Ascending aorta (tissue), 2 donors: ENCODE results near the gene TIGD1. TPM values are rescaled to one million over a fixed set of nuclear protein-coding genes. Genes with fewer than 3 reads are reported as not detected.

Experiments
- DNase-seq, 2 donors: peaks; one replicate each; pipeline ENCODE4 v3.0.0-alpha.2; 2019; ENCODE audit warnings: low spot score in 2 of 2
- H3K27ac ChIP-seq, 2 donors: fragments of 200-600 bp; sonication (generic); one replicate each; pipeline ENCODE4 v1.5.1; 2016 to 2017; ENCODE audit warnings: mild to moderate bottlenecking in 1 of 2
- H3K27me3 ChIP-seq: fragments of 200-600 bp; sonication (generic); one replicate; pipeline ENCODE4 v1.5.1; 2017
- H3K36me3 ChIP-seq, 2 donors: fragments of 200-600 bp; sonication (generic); one replicate each; pipeline ENCODE4 v1.5.1; 2016
- H3K4me1 ChIP-seq, 2 donors: fragments of 200-600 bp; sonication (generic); one replicate each; pipeline ENCODE4 v1.5.1; 2016 to 2017; ENCODE audit warnings: mild to moderate bottlenecking in 1 of 2
- H3K4me3 ChIP-seq, 2 donors: fragments of 200-600 bp; sonication (generic); one replicate each; pipeline ENCODE4 v1.5.1; 2016 to 2017; ENCODE audit warnings: mild to moderate bottlenecking in 1 of 2
- H3K9me3 ChIP-seq, 2 donors: fragments of 200-600 bp; sonication (generic); one replicate each; pipeline ENCODE4 v1.5.1; 2016
- CTCF ChIP-seq, 3 experiments: fragments of 200-600 bp in 2 of 3; fragments of 450-650 bp in 1 of 3; sonication (generic) in 2 of 3; IDR thresholded peaks; one replicate each; pipeline ENCODE4 v1.5.1; 2016 to 2019; ENCODE audit warnings: antibody characterized with exemption in 3 of 3, mild to moderate bottlenecking in 1 of 3, moderate library complexity in 1 of 3
- intact Hi-C: fragments of 100-400 bp; cut with DNase I; formaldehyde crosslinking; loops from one replicate; pipeline ENCODE4 v1.15.1; 2023
- total RNA-seq: library from RNA; depleted of rRNA; stranded (reverse); fragments of >200 nt; gene quantifications from one replicate; pipeline ENCODE4 v1.1.0, GENCODE V29; 2016

Gene TIGD1
- total RNA-seq, 1 donor from 2014 or later: 0.53 TPM

DNA sequence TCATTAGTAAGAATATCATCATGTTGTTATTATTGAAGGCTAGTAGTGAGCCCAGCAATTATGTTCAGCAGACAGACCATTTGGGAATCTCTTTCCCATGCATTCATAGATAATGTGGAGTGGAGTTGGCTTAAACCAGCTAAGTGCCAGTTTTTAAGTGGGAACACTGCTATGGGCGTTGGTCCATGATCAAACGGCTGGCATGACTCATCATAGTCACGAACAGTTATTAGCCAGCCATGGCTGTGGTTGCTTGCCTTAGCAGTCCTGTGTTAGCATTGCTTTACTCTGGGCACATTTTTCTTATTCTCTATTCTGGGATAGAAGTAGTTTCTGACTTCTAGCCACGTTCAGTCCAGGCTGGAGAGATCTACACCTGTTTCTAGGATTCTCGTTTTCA is 17.8 kb upstream of the TIGD1 start:
- DNase-seq: no peak
- no peak for TF ChIP-seq CTCF (IDR thresholded peaks at IDR 0.05)
- H3K4me3 ChIP-seq: no peak overlapping the region
- no peak overlapping the region for H3K27ac ChIP-seq
- no peaks in the 10 kb centered on the region for H3K27me3 ChIP-seq
- H3K36me3 ChIP-seq: peaks cover 70 to 97% of the 10 kb centered on the region in 2 donors
- H3K9me3 ChIP-seq: no peaks in the 10 kb centered on the region
- intact Hi-C loops: no loop called here
- H3K4me1 ChIP-seq: no peaks in the 10 kb centered on the region

DNA sequence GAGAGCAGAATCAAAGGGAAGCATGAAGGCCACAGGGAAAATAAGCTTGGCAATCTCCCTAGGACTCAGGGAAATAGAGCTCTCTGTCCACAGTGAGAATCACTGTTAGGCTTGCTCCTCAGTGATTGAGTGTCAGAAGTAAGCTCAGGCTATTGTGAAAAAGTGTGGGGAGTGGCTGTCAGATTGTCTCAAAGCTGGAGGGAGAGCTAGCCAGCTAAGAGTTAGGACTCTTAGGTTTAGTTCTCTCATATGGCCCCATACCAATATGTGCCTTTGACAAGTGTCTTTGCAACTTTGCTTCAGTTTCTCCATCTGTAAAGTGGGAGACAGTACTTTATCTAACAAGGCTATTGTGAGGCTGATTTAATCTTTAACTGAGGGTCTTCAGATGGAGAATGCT is 17.4 kb upstream of the TIGD1 start:
- no peak overlapping the region for H3K4me3 ChIP-seq
- no peak for TF ChIP-seq CTCF (IDR thresholded peaks at IDR 0.05)
- no peaks in the 10 kb centered on the region for H3K4me1 ChIP-seq
- DNase-seq: no peak
- intact Hi-C loops: no loop called here
- no peak overlapping the region for H3K27ac ChIP-seq
- no peaks in the 10 kb centered on the region for H3K9me3 ChIP-seq
- H3K36me3 ChIP-seq: peaks cover 72 to 97% of the 10 kb centered on the region in 2 donors
- H3K27me3 ChIP-seq: no peaks in the 10 kb centered on the region

DNA sequence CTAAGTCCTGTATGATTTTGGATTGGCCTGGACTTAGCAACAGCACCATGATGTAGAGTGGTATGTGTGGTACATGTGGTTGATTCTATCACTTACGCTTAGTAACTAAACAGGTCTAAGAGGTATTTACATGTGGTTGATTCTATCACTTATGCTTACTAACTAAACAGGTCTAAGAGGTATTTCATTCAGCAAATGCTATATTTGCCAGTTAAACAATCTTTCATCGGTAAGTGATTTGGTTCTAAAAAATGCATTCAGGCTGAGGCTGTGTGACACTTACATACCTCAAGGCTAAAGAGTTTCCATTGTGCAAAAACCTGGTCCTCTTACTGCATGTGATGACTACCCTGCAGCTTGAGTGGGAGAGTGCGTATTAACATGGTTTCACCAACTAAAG is 13.2 kb upstream of the TIGD1 start:
- no peak overlapping the region for H3K4me3 ChIP-seq
- no peak for TF ChIP-seq CTCF (IDR thresholded peaks at IDR 0.05)
- no peak for DNase-seq
- no peak overlapping the region for H3K27ac ChIP-seq
- H3K9me3 ChIP-seq: no peaks in the 10 kb centered on the region
- intact Hi-C loops: no loop called here
- no peaks in the 10 kb centered on the region for H3K27me3 ChIP-seq
- peaks cover 75 to 88% of the 10 kb centered on the region in 2 donors for H3K36me3 ChIP-seq
- no peaks in the 10 kb centered on the region for H3K4me1 ChIP-seq

DNA sequence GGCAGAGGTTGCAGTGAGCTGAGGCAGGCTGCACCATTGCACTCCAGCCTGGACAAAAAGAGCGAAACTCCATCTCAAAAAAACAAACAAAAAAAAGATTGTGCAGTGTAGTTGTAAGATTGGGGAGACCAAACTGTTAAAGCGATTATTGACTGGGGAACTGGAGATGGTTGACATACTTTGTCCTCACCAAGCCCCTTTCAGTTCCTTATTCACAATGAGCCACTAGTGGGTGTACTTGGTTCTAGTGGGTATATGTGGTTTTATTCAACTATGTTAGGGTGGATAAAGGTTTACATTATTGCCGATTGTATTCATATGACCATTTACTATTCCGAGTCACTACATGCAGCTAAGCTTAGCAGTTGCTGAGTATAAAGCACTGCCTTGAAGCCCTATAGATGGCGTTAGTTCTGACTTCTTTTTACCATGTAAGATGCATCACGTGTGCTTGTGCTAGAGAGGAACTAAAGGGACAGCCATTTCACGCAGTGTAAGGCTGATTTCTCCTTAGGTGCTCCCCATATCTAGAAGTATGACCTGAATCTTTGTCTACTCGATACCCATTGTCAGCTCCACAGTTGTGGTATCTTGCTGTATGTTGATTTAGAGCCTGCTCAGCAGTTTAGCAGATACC is 12.3 kb upstream of the TIGD1 start:
- H3K27ac ChIP-seq: no peak overlapping the region
- no peak for DNase-seq
- H3K9me3 ChIP-seq: no peaks in the 10 kb centered on the region
- no peak for TF ChIP-seq CTCF (IDR thresholded peaks at IDR 0.05)
- intact Hi-C loops: no loop called here
- no peaks in the 10 kb centered on the region for H3K27me3 ChIP-seq
- H3K4me1 ChIP-seq: no peaks in the 10 kb centered on the region
- no peak overlapping the region for H3K4me3 ChIP-seq
- peaks cover 76 to 88% of the 10 kb centered on the region in 2 donors for H3K36me3 ChIP-seq

DNA sequence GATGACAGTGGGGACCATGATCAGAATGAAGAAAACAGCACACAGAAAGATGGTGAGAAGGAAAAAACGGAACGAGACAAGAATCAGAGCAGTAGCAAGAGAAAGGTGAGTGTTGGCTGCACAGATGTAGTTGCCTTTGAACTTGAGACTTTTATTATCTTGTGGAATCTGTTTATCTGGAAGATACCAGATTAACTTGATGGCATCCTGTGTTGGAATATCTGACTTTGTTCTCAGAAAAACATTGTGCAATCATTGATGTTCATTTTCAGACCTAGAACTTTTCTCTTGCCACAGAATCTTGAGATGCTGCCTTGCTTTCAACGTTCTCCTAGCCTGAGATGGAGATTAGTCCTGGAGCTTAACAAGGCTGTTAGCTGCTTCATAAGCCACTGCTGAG is 6.1 kb upstream of the TIGD1 start:
- H3K27me3 ChIP-seq: no peaks in the 10 kb centered on the region
- peaks cover 37 to 48% of the 10 kb centered on the region in 2 donors for H3K36me3 ChIP-seq

More for the DNA sequence above, 6.1 kb upstream of the TIGD1 start:
- no peak for DNase-seq
- Histone ChIP-seq H3K9me3 (no peaks in the 10 kb centered on the region), H3K4me1 (peaks cover 3 to 4% of the 10 kb centered on the region in 2 donors), H3K4me3 (no peak overlapping the region), H3K27ac (no peak overlapping the region)
- intact Hi-C loops: no loop called here
- TF ChIP-seq CTCF (IDR thresholded peaks at IDR 0.05): no peak
